Stimulated activated CD4-positive, alpha-beta T cell treated with anti-CD3 and anti-CD28 coated beads, Interleukin-4, amount 100 ng/mL, for 4 hours (primary cell): ENCODE data around the gene SERPINE3.

Source experiments
- DNase-seq, 2 experiments: peaks; one replicate each; pipeline ENCODE4 v3.0.0-alpha.2; 2020

The SERPINE3 gene

DNA sequence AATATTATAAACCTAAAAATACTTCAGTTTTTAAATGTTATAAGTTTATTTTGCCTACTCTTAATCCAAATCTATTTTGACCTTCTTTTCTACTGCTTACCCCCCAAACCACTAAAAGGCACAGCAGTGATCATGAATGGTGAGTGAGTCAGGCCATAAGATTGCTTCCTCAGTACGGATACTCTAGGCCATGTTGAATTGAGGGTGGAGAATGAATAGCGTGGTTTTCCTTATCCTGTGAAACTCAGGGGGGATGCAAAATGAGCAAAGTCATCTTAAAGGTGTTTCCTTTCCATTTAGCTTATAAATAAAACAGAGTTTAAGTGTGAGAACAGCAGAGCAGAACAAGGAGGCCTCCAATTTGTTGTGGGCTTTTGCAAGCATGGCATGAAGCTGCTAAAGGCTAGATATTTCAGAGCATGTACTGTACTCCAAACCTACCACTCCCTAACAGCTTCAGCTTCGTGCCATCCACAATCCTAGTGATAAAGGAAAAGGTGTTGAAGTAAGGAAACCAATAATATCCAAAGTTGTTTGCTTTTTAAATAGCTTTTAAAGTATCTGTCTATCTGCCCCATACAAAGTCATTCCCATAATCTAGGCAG is 25.0 kb downstream of the SERPINE3 start:
- no peak for DNase-seq

DNA sequence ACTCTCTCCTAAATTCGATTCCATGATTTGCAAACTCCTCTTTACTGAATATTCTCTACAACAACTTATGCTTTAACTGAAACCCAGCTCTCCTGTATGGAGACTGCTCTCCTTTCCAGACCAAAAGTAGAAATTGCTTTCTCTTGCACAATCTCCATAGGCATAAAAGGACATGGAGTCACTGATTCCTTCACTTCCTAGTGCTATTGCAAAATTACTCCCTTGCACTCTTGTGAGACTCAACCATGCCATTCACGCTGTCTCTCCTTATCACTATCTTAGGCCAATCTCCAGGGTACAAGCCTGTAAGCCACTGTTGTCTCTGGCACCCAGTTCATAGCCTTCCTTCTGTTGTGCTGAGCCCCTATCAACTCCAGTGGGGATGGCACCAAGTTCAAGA is 30.6 kb downstream of the SERPINE3 start:
- DNase-seq, result no peak

DNA sequence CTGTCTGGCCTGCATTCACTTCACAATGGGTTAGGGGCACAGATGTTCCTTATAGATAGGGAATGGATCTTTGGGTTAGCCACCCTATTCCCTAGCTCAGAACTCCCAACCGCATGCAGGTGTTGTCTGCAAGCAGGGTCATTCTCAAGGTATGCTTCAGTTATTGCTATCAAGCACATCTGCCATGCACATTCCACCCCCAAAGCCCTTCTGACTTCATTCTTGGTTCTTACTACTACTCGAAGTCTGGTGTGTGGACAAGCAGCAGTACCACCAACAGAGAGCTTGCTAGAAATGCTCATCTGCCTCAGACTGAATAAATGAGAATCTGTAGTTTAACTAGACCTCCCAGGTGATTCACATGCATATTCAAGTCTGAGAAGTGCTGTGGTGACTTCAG is 31.3 kb downstream of the SERPINE3 start:
- DNase-seq, result no peak

DNA sequence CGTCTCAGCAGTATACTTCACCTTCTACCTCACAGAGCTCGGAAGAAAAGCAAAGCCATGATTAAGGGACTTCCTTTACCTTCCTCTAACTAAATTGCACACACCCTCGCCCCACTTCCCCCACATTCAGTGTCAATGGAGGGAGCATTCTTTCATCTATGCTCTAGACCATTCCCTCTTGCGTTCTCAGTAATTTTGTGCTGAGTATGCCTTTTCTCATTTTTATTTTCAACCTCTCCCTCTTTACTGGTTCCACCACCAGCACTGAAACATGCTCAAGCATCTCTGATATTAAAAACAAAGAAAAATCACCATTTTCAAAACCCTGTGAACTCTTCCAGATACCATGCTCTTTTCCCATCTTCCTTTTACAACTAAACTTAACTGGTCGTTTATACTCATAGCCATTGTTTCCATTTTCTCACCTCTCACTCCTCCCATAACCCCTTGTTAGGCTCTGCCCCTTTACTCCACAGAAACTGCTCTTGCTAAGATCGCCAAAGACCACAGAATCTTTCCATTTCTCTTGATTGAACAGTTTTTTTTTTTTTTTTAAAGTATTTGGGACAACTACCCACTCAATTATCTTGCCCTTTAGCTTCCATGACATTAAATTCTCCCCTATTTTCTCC is 32.4 kb downstream of the SERPINE3 start:
- DNase-seq, result no peak

DNA sequence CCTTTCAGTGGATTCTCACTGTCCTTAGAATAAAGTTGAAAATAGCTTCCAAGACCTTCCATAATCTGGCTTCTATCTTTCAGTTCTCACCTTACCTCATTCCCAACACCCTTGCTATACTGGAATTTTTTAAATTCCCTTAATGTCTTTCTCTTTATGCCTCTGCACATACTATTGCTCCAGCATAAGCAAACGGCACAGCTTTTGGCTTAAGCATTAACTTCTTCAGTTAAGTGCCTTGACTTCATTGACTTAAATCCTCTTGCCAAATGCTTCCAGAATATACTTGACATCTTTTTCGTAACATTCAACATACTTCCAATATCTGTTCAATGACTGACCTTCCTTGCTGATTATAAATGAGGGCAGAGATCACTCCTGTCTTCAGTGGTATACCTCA is 34.0 kb downstream of the SERPINE3 start:
- DNase-seq, result no peak

DNA sequence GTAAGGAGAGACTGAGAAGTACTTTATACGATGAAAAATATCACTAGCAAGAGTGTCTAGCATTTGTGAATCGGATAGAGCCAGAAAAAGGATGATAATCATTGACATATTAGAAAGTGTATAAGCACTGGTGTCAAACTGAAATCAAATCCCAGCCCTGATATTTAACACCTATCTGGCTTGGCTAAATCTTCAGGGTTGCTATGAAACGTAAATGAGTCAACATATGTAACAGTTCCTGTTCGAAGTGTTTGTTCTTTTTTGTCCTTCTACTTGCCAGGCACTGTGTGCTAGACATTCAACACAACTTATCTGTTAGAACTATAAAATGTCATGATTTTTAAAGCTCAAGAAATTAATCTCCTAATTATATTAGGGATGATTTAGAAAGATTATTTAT is 40.8 kb downstream of the SERPINE3 start:
- no peak for DNase-seq

DNA sequence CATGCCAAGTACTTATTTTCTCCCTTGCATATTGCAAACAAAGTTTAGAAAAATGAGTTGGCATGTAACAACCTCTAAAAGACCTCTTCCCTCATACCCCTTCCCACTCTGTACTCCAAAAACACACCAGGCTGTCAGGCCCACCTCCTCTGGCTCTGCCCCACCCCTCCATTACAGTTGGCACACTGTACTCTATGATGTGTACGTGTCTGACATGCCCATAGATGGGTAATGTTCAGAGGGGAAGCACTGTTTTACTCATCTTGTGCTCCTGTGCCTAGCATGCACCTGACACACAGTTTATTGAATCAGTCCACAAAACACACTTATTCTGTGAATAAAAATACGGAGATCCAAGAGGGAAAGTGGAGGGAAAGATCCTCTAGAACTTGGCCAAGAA is 45.6 kb downstream of the SERPINE3 start:
- DNase-seq, result no peak

DNA sequence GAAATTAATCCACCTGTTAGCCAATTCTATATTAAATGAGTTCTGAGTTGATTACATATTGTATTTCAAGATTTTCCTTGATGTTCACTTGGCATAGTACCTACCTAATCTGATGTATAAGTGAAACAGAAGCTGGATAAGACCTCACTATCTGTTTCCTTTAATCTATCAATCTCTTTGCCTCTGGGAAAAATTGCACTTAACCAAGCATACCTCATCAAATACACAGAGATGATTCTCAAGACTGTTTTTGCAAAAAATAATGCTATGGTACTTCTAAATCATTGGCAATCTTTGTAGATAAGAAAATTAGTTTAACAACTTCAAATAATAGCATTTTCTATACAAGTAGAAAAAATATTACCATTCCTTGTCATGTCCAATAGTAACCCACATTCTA is 55.2 kb downstream of the SERPINE3 start:
- no peak for DNase-seq

DNA sequence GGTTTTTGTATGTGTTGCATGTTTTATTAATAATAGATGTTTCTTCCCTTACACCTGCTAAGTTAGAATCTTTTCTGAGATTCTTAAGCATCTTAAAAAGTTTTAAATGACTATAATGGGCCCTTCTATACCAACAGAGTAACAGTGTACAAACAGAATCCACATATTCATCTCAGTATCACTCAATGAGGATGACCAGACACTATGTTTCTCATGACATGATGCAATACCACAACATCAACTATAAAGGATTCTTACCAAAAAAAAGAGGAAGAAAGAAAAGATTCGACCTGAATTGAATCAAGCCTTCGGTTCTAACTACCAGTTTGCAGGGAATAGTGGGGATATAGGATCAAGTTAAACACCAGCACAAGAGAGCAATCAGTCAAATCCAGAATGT is 56.9 kb downstream of the SERPINE3 start:
- no peak for DNase-seq

DNA sequence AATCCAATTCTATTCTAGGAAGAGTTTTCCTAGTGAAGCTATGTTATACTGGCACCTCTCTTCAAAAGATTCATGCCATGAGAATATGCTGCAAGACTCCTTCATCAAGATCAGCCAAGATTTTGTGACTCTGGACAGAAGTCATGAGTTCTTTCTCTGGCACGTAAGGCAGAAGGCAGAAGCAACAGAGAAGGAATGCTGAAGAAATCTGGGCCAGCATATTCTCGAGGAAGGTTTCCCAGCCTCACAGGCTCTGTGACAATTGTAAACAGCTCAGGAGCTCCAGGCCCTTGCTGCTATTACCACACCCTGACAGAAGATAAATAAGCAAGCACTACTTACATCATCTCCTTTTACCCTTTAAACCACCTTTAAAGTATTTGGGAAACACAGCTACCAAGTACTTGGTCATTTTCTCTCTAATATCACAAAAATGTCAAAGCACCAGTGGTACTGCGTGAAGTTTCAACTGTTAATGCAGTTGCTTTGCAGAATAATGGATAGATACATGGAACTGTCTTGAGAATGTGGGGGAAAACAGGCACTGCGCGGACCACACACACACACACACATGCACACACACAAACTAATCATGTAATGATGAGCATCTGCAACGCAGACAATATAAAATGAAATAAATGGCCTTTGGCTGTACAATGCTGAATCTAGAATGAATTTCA is 57.9 kb downstream of the SERPINE3 start:
- no peak for DNase-seq

DNA sequence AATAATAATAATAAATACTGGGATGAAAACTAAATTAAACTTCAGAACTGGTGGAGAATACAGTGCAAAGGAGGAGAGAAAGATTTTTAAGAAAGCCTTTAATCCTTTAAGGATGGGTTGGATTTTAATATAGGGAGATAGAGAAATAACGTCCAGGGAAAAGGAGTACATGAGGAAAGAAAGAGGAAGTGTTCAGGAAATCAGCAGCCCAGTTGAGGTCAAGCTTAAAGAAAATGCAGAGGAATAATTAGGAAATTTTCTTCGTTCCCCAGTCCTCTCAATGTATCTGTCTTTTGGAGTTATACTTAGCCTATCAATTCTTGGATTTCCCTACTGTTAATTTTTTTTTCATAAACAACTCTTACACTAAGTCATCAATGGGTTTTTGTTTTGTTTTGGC is 65.7 kb downstream of the SERPINE3 start:
- no peak for DNase-seq

DNA sequence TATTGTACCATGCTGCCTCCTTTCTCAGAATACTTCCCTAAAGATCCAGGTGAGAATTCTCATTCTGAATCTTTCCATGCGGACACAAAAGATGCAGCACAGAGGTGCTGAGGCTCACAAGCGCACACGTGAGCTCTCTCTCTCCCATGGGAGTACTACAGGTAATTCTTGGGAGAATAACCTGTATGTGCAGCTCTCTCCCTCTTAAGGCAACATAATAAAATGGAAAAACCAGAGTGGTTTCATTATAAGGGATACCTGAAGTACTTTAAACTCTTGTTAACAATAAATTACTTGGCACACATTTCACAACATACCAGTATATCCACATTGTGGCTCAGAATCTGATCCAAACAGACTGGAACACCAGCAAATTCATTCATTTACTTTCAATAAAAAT is 72.9 kb downstream of the SERPINE3 start:
- no peak for DNase-seq
